Spleen (tissue), 7 donors: ENCODE measurements around the gene GATA3.

Experiments
- CTCF ChIP-seq, 11 experiments: fragments of 200-600 bp in 7 of 11; fragments of 450-650 bp in 4 of 11; sonication (generic) in 4 of 11; IDR thresholded peaks in 8 of 11; conservative IDR thresholded peaks in 3 of 11; 1 replicate in 7 of 11; 2 replicates in 4 of 11; pipeline versions ENCODE4 v1.4.0 to v1.8.0; 2016 to 2021; ENCODE audit warnings: antibody characterized with exemption in 11 of 11, inconsistent platforms in 4 of 11, mild to moderate bottlenecking in 1 of 11
- POLR2AphosphoS5 ChIP-seq, 3 donors: sonication (generic); formaldehyde crosslinking; IDR thresholded peaks; one replicate each; pipeline ENCODE4 v1.5.1; 2017; ENCODE audit warnings: antibody characterized with exemption in 3 of 3
- donor health status: DM: no; HTN: no; CAD: no; lungs with moderate emphysema.
- donor health status: DM: no; HTN: no; CAD: no.
- donor health status: DM: no; HTN: no; CAD: no.

DNA sequence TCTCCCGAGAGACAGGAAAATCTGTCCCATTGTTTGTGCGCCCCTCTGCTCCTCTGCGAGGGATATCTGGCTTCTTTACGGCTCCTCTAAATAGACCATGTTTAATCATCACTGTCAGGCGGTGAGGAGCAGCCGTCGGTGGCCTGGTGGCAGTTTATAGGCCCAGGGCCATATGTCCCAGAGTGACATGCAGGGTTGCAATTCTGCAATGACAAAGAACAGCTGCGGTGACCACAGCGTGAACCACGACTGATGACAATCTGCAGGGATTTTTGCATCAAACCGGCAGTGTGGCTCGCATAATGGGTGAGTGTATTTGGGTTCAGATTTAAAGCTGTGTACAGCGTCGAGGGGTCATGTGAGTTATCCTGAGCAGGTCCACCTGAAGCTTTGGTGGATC lies 41.5 kb downstream of the GATA3 start:
- TF ChIP-seq CTCF (IDR thresholded peaks at IDR 0.05 in 8 of 11, conservative IDR thresholded peaks at IDR 0.05 in 3 of 11): no peak
- TF ChIP-seq POLR2AphosphoS5 (IDR thresholded peaks at IDR 0.05): no peak
